Mesenchymal stem cell (in vitro differentiated cells and primary cell): ENCODE data around the gene ACVR1.
A peak's percentile ranks its signal among the peaks of the same experiment; 100 is the strongest.

Source experiments
- DNase-seq: peaks from one replicate; pipeline ENCODE4 v3.0.0-alpha.2; 2013
- H2AFZ ChIP-seq: one replicate; pipeline ENCODE4 v1.6.1; 2013; ENCODE audit warnings: low read depth, mild to moderate bottlenecking, control low read depth, inconsistent platforms, low read length, moderate library complexity
- H2AK5ac ChIP-seq: 2 replicates; pipeline ENCODE4 v1.6.1; 2013; ENCODE audit warnings: low read length, moderate library complexity, mild to moderate bottlenecking, inconsistent platforms; ENCODE audit not compliant: severe bottlenecking
- H2BK120ac ChIP-seq: one replicate; pipeline ENCODE4 v1.6.1; 2013; ENCODE audit warnings: low read depth, mild to moderate bottlenecking, inconsistent platforms, low read length, moderate library complexity
- H2BK12ac ChIP-seq, 2 experiments: one replicate each; pipeline ENCODE4 v1.6.1; 2013; ENCODE audit warnings: inconsistent platforms in 2 of 2, low read length in 2 of 2, mild to moderate bottlenecking in 2 of 2, moderate library complexity in 2 of 2, control low read depth in 1 of 2
- H2BK15ac ChIP-seq: one replicate; pipeline ENCODE4 v1.6.1; 2013; ENCODE audit warnings: mild to moderate bottlenecking, low read depth, inconsistent platforms; ENCODE audit not compliant: poor library complexity, severe bottlenecking
- H2BK5ac ChIP-seq: 2 replicates; pipeline ENCODE4 v1.6.1; 2013; ENCODE audit warnings: low read depth, mild to moderate bottlenecking, low read length, control low read depth, inconsistent platforms; ENCODE audit not compliant: poor library complexity, severe bottlenecking
- H3K14ac ChIP-seq, 2 experiments: one replicate each; pipeline ENCODE4 v1.6.1; 2013; ENCODE audit warnings: inconsistent platforms in 2 of 2, low read length in 2 of 2, control low read depth in 1 of 2, mild to moderate bottlenecking in 1 of 2, moderate library complexity in 1 of 2
- H3K18ac ChIP-seq, 2 experiments: one replicate each; pipeline ENCODE4 v1.6.1; 2013; ENCODE audit warnings: inconsistent platforms in 2 of 2, low read length in 2 of 2, control low read depth in 1 of 2, low read depth in 1 of 2, mild to moderate bottlenecking in 1 of 2
- H3K23ac ChIP-seq, 2 experiments: one replicate each; pipeline ENCODE4 v1.6.1; 2013; ENCODE audit warnings: inconsistent platforms in 2 of 2, low read length in 2 of 2, mild to moderate bottlenecking in 2 of 2, moderate library complexity in 2 of 2, control low read depth in 1 of 2
- H3K27ac ChIP-seq: 2 replicates; pipeline ENCODE4 v1.5.1; 2013; ENCODE audit warnings: mild to moderate bottlenecking, moderate library complexity, low read length, control low read depth, inconsistent platforms; ENCODE audit not compliant: poor library complexity, severe bottlenecking
- H3K27me3 ChIP-seq, 2 experiments: 2 replicates each; pipeline versions ENCODE4 v1.6.1 to v1.7.0; 2013; ENCODE audit warnings: low read length in 2 of 2, mild to moderate bottlenecking in 2 of 2, moderate library complexity in 2 of 2, control low read depth in 1 of 2, inconsistent platforms in 1 of 2; ENCODE audit not compliant: control insufficient read depth in 1 of 2, insufficient read depth in 1 of 2
- H3K36me3 ChIP-seq, 2 experiments: 2 replicates each; pipeline versions ENCODE4 v1.6.1 to v1.7.0; 2013; ENCODE audit warnings: low read length in 2 of 2, control low read depth in 1 of 2, inconsistent platforms in 1 of 2, low read depth in 1 of 2, mild to moderate bottlenecking in 1 of 2; ENCODE audit not compliant: insufficient read depth in 2 of 2, control insufficient read depth in 1 of 2
- H3K4ac ChIP-seq, 2 experiments: one replicate each; pipeline ENCODE4 v1.6.1; 2013; ENCODE audit warnings: inconsistent platforms in 2 of 2, low read length in 2 of 2, mild to moderate bottlenecking in 2 of 2, moderate library complexity in 2 of 2, control low read depth in 1 of 2, low read depth in 1 of 2
- H3K4me1 ChIP-seq: 2 replicates; pipeline ENCODE4 v1.6.1; 2013; ENCODE audit warnings: low read depth, low read length, control low read depth; ENCODE audit not compliant: control insufficient read depth, insufficient read depth
- H3K4me2 ChIP-seq: 2 replicates; pipeline ENCODE4 v1.6.1; 2013; ENCODE audit warnings: low read length, mild to moderate bottlenecking, inconsistent platforms; ENCODE audit not compliant: poor library complexity, severe bottlenecking
- H3K4me3 ChIP-seq, 2 experiments: 2 replicates each; pipeline versions ENCODE4 v1.5.1 to v1.7.0; 2013; ENCODE audit warnings: low read length in 2 of 2, mild to moderate bottlenecking in 2 of 2, control low read depth in 1 of 2, low read depth in 1 of 2; ENCODE audit not compliant: insufficient read depth in 1 of 2
- H3K79me1 ChIP-seq: replicated peaks from 2 replicates; pipeline ENCODE4 v1.6.1; 2013; ENCODE audit warnings: mild to moderate bottlenecking, control low read depth, low read length, inconsistent platforms; ENCODE audit not compliant: poor library complexity, severe bottlenecking
- H3K9ac ChIP-seq: 2 replicates; pipeline ENCODE4 v1.7.0; 2013; ENCODE audit warnings: mild to moderate bottlenecking, low read length, moderate library complexity
- H3K9me3 ChIP-seq: 2 replicates; pipeline ENCODE4 v1.7.0; 2013; ENCODE audit warnings: mild to moderate bottlenecking, low read length; ENCODE audit not compliant: control insufficient read depth
- H4K8ac ChIP-seq: one replicate; pipeline ENCODE4 v1.6.1; 2013; ENCODE audit warnings: inconsistent platforms, mild to moderate bottlenecking, low read length, moderate library complexity
- H4K91ac ChIP-seq: one replicate; pipeline ENCODE4 v1.6.1; 2013; ENCODE audit warnings: mild to moderate bottlenecking, low read length, inconsistent platforms
- WGBS: methylation state at CpG from one replicate; pipeline ENCODE4 v1.1.7; 2013; ENCODE audit warnings: mixed read lengths; 5-methylcytosine and 5-hydroxymethylcytosine counted together

The ACVR1 gene

GRCh38 chr2:157858846-157859245, 17.3 kb downstream of the ACVR1 start:
- WGBS: 81% methylated on average over 6 of the region's 6 CpGs
- H3K9ac ChIP-seq: no peak overlapping the region

GRCh38 chr2:157857881-157858280, 18.2 kb downstream of the ACVR1 start:
- no peak overlapping the region for H3K4me2 ChIP-seq
- H3K23ac ChIP-seq: no peak overlapping the region
- no peaks in the 10 kb centered on the region for H3K4me1 ChIP-seq
- H3K79me1 ChIP-seq: peaks cover 25% of the 10 kb centered on the region
- H3K9ac ChIP-seq: peak overlapping the region; percentile 73
- peak; percentile 44 for DNase-seq
- no peak overlapping the region for H3K27ac ChIP-seq
- no peak overlapping the region for H4K8ac ChIP-seq
- no peak overlapping the region for H3K18ac ChIP-seq
- no peak overlapping the region for H2BK15ac ChIP-seq
- no peak overlapping the region for H3K4ac ChIP-seq
- H4K91ac ChIP-seq: no peak overlapping the region
- no peak overlapping the region for H2AK5ac ChIP-seq
- no peak overlapping the region for H2BK5ac ChIP-seq
- no peak overlapping the region for H2AFZ ChIP-seq
- 53% methylated on average over 4 of the region's 4 CpGs for WGBS
- H3K9me3 ChIP-seq: no peaks in the 10 kb centered on the region
- peaks cover 3 to 25% of the 10 kb centered on the region in 2 experiments for H3K36me3 ChIP-seq
- H3K27me3 ChIP-seq: no peaks in the 10 kb centered on the region
- peak overlapping the region in 1 of 2 experiments; percentile 42 for H3K4me3 ChIP-seq
- H2BK12ac ChIP-seq: no peak overlapping the region
- no peak overlapping the region for H3K14ac ChIP-seq
- H2BK120ac ChIP-seq: no peak overlapping the region

More at GRCh38 chr2:157858846-157859245, 17.3 kb downstream of the ACVR1 start:
- Histone ChIP-seq H3K4me1 (no peaks in the 10 kb centered on the region), H2BK12ac (no peak overlapping the region), H4K91ac (no peak overlapping the region), H3K79me1 (peaks cover 23% of the 10 kb centered on the region), H3K4ac (no peak overlapping the region), H2AFZ (no peak overlapping the region), H3K9me3 (no peaks in the 10 kb centered on the region), H3K18ac (no peak overlapping the region), H3K4me2 (no peak overlapping the region), H3K27me3 (no peaks in the 10 kb centered on the region), H3K4me3 (no peak overlapping the region), H2BK15ac (no peak overlapping the region), H2BK120ac (no peak overlapping the region), H3K23ac (no peak overlapping the region), H2AK5ac (no peak overlapping the region), H3K14ac (no peak overlapping the region), H3K27ac (no peak overlapping the region), H3K36me3 (peaks cover 3 to 25% of the 10 kb centered on the region in 2 experiments), H2BK5ac (no peak overlapping the region), H4K8ac (no peak overlapping the region)
- no peak for DNase-seq

- H2AFZ ChIP-seq: no peak overlapping the region
- peaks cover 26% of the 10 kb centered on the region for H3K79me1 ChIP-seq
- H3K9me3 ChIP-seq: no peaks in the 10 kb centered on the region
- no peak overlapping the region for H2BK120ac ChIP-seq
- no peak overlapping the region for H2AK5ac ChIP-seq
- H2BK15ac ChIP-seq: no peak overlapping the region
- H3K27me3 ChIP-seq: no peaks in the 10 kb centered on the region
- H3K4me2 ChIP-seq: no peak overlapping the region
- H2BK12ac ChIP-seq: no peak overlapping the region
- no peak overlapping the region for H2BK5ac ChIP-seq
- H3K14ac ChIP-seq: no peak overlapping the region
- H3K4me3 ChIP-seq: no peak overlapping the region
- no peak overlapping the region for H3K4ac ChIP-seq
- H4K91ac ChIP-seq: no peak overlapping the region
- DNase-seq: peak; percentile 51
- H3K36me3 ChIP-seq: peaks cover 3 to 25% of the 10 kb centered on the region in 2 experiments
- H3K27ac ChIP-seq: peak overlapping the region; percentile 58
- no peaks in the 10 kb centered on the region for H3K4me1 ChIP-seq
- H3K18ac ChIP-seq: no peak overlapping the region
- no peak overlapping the region for H3K23ac ChIP-seq
- no peak overlapping the region for H4K8ac ChIP-seq
- peak overlapping the region; percentile 89 for H3K9ac ChIP-seq
- WGBS: 49% methylated on average over 2 of the region's 2 CpGs
Observed at GRCh38 chr2:157856187-157856515, 20.0 kb downstream of the ACVR1 start.

- no peak for DNase-seq
- H4K8ac ChIP-seq: no peak overlapping the region
- H3K9ac ChIP-seq: no peak overlapping the region
- no peak overlapping the region for H3K27ac ChIP-seq
- no peak overlapping the region for H3K4me2 ChIP-seq
- peaks cover 0 to 24% of the 10 kb centered on the region in 2 experiments for H3K36me3 ChIP-seq
- no peak overlapping the region for H2BK5ac ChIP-seq
- H3K9me3 ChIP-seq: no peaks in the 10 kb centered on the region
- no peak overlapping the region for H3K18ac ChIP-seq
- H3K14ac ChIP-seq: no peak overlapping the region
- H2AK5ac ChIP-seq: no peak overlapping the region
- no peak overlapping the region for H2BK15ac ChIP-seq
- H2BK120ac ChIP-seq: no peak overlapping the region
- 90% methylated on average over 3 of the region's 3 CpGs for WGBS
- H3K27me3 ChIP-seq: no peaks in the 10 kb centered on the region
- no peak overlapping the region for H3K4ac ChIP-seq
- H4K91ac ChIP-seq: no peak overlapping the region
- no peak overlapping the region for H3K23ac ChIP-seq
- H2AFZ ChIP-seq: no peak overlapping the region
- no peak overlapping the region for H2BK12ac ChIP-seq
- H3K4me3 ChIP-seq: no peak overlapping the region
- H3K4me1 ChIP-seq: peaks cover 1% of the 10 kb centered on the region
- peaks cover 12% of the 10 kb centered on the region for H3K79me1 ChIP-seq
Observed at GRCh38 chr2:157853820-157854219, 22.3 kb downstream of the ACVR1 start.
